HEK293 (cell line): ENCODE results near the gene DYNC2I2.

ENCODE experiments used
- CTCF ChIA-PET: fragments of 350-600 bp; formaldehyde crosslinking; extraction: SDS; loops from one replicate; lab custom pipeline; 2021; ENCODE audit warnings: antibody characterized with exemption; lab: Yijun Ruan, JAX
- POLR2A ChIA-PET: fragments of 300-600 bp; formaldehyde crosslinking; extraction: SDS; loops from one replicate; lab custom pipeline; 2020; ENCODE audit warnings: antibody characterized with exemption, inconsistent platforms; lab: Yijun Ruan, JAX
- H3K27ac ChIP-seq: fragments of 200-500 bp; sonication (Bioruptor generic); 2 replicates; pipeline ENCODE4 v1.5.1; 2014; ENCODE audit warnings: low read depth, low read length, control low read depth, inconsistent platforms; ENCODE audit errors: extremely low read depth
- H3K36me3 ChIP-seq, 2 experiments: fragments of 200-500 bp in 1 of 2; sonication (Bioruptor generic) in 1 of 2; 1 replicate in 1 of 2; 2 replicates in 1 of 2; pipeline ENCODE4 v1.5.1; 2014 to 2017; ENCODE audit warnings: inconsistent platforms in 2 of 2, low read length in 2 of 2; ENCODE audit not compliant: control insufficient read depth in 2 of 2, insufficient read depth in 1 of 2
- H3K4me1 ChIP-seq: fragments of 200-500 bp; sonication (Bioruptor generic); 2 replicates; pipeline ENCODE4 v1.5.1; 2014; ENCODE audit warnings: mild to moderate bottlenecking, low read length, inconsistent platforms; ENCODE audit not compliant: control insufficient read depth, insufficient read depth
- H3K4me3 ChIP-seq: 2 replicates; pipeline ENCODE4 v1.5.1; 2011; ENCODE audit warnings: low read depth, mild to moderate bottlenecking, control low read depth, low read length, moderate library complexity
- H3K9me3 ChIP-seq: fragments of 200-500 bp; sonication (Bioruptor generic); 2 replicates; pipeline ENCODE4 v1.5.1; 2014; ENCODE audit warnings: low read depth, low read length, inconsistent platforms; ENCODE audit not compliant: control insufficient read depth, insufficient read depth
- GFI1B ChIP-seq: fragments of 450-650 bp; formaldehyde crosslinking; IDR thresholded peaks from 2 replicates; pipeline ENCODE4 v1.5.1; 2016; ENCODE audit warnings: missing biosample characterization, missing genetic modification characterization
- KLF10 ChIP-seq: fragments of 450-650 bp; IDR thresholded peaks from 2 replicates; pipeline ENCODE4 v1.5.1; 2018; ENCODE audit warnings: missing biosample characterization, mild to moderate bottlenecking, missing genetic modification characterization
- SCRT1 ChIP-seq: fragments of 450-650 bp; formaldehyde crosslinking; IDR thresholded peaks from 2 replicates; pipeline ENCODE4 v1.5.1; 2016; ENCODE audit warnings: missing biosample characterization, missing genetic modification characterization, borderline replicate concordance
- ZBTB17 ChIP-seq: fragments of 450-650 bp; formaldehyde crosslinking; IDR thresholded peaks from 2 replicates; pipeline ENCODE4 v1.5.1; 2016; ENCODE audit warnings: missing biosample characterization, missing genetic modification characterization
- ZNF132 ChIP-seq: fragments of 450-650 bp; formaldehyde crosslinking; IDR thresholded peaks from 2 replicates; pipeline ENCODE4 v1.5.1; 2017; ENCODE audit warnings: missing biosample characterization, missing genetic modification characterization, borderline replicate concordance
- ZNF16 ChIP-seq: fragments of 450-650 bp; formaldehyde crosslinking; IDR thresholded peaks from 2 replicates; pipeline ENCODE4 v1.5.1; 2016; ENCODE audit warnings: low read depth, missing biosample characterization, missing genetic modification characterization
- ZNF2 ChIP-seq: fragments of 450-650 bp; formaldehyde crosslinking; IDR thresholded peaks from 2 replicates; pipeline ENCODE4 v1.5.1; 2016; ENCODE audit warnings: missing biosample characterization, missing genetic modification characterization
- ZNF274 ChIP-seq, 2 experiments: fragments of 200-500 bp in 1 of 2; fragments of 450-650 bp in 1 of 2; sonication (Bioruptor generic) in 1 of 2; formaldehyde crosslinking in 1 of 2; IDR thresholded peaks; 2 replicates each; pipeline versions ENCODE4 v1.5.1 to v1.6.1; 2014 to 2016; ENCODE audit warnings: borderline replicate concordance in 1 of 2, inconsistent platforms in 1 of 2, low read length in 1 of 2, missing biosample characterization in 1 of 2, missing genetic modification characterization in 1 of 2
- ZNF341 ChIP-seq: fragments of 450-650 bp; formaldehyde crosslinking; IDR thresholded peaks from 2 replicates; pipeline ENCODE4; 2016; ENCODE audit warnings: low read depth, missing biosample characterization, missing genetic modification characterization
- ZNF426 ChIP-seq: fragments of 450-650 bp; formaldehyde crosslinking; IDR thresholded peaks from 2 replicates; pipeline ENCODE4 v1.5.1; 2017; ENCODE audit warnings: missing biosample characterization, missing genetic modification characterization, mild to moderate bottlenecking, inconsistent platforms, moderate library complexity
- ZNF433 ChIP-seq: fragments of 450-650 bp; formaldehyde crosslinking; IDR thresholded peaks from 2 replicates; pipeline ENCODE4 v1.5.1; 2016; ENCODE audit warnings: missing biosample characterization, missing genetic modification characterization, low read depth
- ZNF521 ChIP-seq: fragments of 450-650 bp; formaldehyde crosslinking; IDR thresholded peaks from 2 replicates; pipeline ENCODE4 v1.5.1; 2017; ENCODE audit warnings: missing biosample characterization, mild to moderate bottlenecking, missing genetic modification characterization
- ZNF549 ChIP-seq: fragments of 450-650 bp; IDR thresholded peaks from 2 replicates; pipeline ENCODE4 v1.5.1; 2018; ENCODE audit warnings: missing biosample characterization, missing genetic modification characterization, mild to moderate bottlenecking, inconsistent platforms, moderate library complexity
- ZNF624 ChIP-seq: fragments of 450-650 bp; formaldehyde crosslinking; IDR thresholded peaks from 2 replicates; pipeline ENCODE4 v1.5.1; 2017; ENCODE audit warnings: missing biosample characterization, missing genetic modification characterization
- ZNF658 ChIP-seq: fragments of 450-650 bp; formaldehyde crosslinking; IDR thresholded peaks from 2 replicates; pipeline ENCODE4; 2016; ENCODE audit warnings: missing biosample characterization, missing genetic modification characterization
- TF ChIP-seq, protein P1 (sequence below): fragments of 450-650 bp; formaldehyde crosslinking; IDR thresholded peaks from 2 replicates; pipeline ENCODE4 v1.5.1; 2016; ENCODE audit warnings: missing biosample characterization, missing genetic modification characterization
- TF ChIP-seq, protein P2 (sequence below): fragments of 450-650 bp; formaldehyde crosslinking; IDR thresholded peaks from 2 replicates; pipeline ENCODE4 v1.5.1; 2016; ENCODE audit warnings: missing biosample characterization, missing genetic modification characterization
- TF ChIP-seq, protein P3 (sequence below): fragments of 450-650 bp; formaldehyde crosslinking; IDR thresholded peaks from 2 replicates; pipeline ENCODE4 v1.5.1; 2016; ENCODE audit warnings: missing biosample characterization, missing genetic modification characterization, borderline replicate concordance
- TF ChIP-seq, protein P4 (sequence below): fragments of 450-650 bp; formaldehyde crosslinking; IDR thresholded peaks from 2 replicates; pipeline ENCODE4 v1.5.1; 2016; ENCODE audit warnings: missing biosample characterization, missing genetic modification characterization
- TF ChIP-seq, protein P5 (sequence below): fragments of 450-650 bp; formaldehyde crosslinking; conservative IDR thresholded peaks from 2 replicates; pipeline ENCODE4 v1.5.1; 2016; ENCODE audit warnings: low read depth, missing biosample characterization, missing genetic modification characterization

Gene DYNC2I2

DNA sequence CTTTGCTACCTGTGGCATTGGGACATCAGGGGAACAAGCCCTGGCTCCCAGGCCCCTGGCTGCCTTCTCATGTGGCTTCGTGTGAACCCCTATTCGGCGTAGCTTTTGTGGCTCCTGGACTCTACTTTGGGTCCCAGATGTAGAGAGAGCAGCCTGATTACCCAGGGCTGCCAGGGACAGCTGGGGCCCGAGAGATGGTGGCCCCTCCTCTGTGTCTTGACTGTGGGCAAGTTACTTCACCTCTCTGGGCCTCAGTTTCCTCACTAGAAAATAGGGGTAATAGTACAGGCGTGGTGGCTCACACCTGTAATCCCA is 47.7 kb upstream of the DYNC2I2 start:
- H3K4me3 ChIP-seq: no peak overlapping the region
- H3K27ac ChIP-seq: no peak overlapping the region; the same call in 1 of the 2 replicates
- H3K36me3 ChIP-seq: peaks cover 0 to 27% of the 10 kb centered on the region in 2 experiments; a peak in 2 of 3 replicates
- H3K4me1 ChIP-seq: no peaks in the 10 kb centered on the region
- CTCF ChIA-PET: interaction anchor here (0.7 to 1.4 kb wide), 3 partner anchors 13 to 69 kb away, joined by 3 read pairs; no protein-coding TSS in a partner anchor
- H3K9me3 ChIP-seq: no peaks in the 10 kb centered on the region
- TF ChIP-seq SCRT1 (tag by site-specific recombination): 0 out of 2 replicates have a peak, but pooled peaks have one; percentile 12
- no peak for TF ChIP-seq GFI1B (tag by site-specific recombination)
- no peak for TF ChIP-seq ZNF433
- POLR2A ChIA-PET: interaction anchor here (1.2 to 3.7 kb wide), 2 partner anchors 18 to 20 kb away, joined by 3 to 22 read pairs; partner anchors contain the start of gene ZDHHC12

DNA sequence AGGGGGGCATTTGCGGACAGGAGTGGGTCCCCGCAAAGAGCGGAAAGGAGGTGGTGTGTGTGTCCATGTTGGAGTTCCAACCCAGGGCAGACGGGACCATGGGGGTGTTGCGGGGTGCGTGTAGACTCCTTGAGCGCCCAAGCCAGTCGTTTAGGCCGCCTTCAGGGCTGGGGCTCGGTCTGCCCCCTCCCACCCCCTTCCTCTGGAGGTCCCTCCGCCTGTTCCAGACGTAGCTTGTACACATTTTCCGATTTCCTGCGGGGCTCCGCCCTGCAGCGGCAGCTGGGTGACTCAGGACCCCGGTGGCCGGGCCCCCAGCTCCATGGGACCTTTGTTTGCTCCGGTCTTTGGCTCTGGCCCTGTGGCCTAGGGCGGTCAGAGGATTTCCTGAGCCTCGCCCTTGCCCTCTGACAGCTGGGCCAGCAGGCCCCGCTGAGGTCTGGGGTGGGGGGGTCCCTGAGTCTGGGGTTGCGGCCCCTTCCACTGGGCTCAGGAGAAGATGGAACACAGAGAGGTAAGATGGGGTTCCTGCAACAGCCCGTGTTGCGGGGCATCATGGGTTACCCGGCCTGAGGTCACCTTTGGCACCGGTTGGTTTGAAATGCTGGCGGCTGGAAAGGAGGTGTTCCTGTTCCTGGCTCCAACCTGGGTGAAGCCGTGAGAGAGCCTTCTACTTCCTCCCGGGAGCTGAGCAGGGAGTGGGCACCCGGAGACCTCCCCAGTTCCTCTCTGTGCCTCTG is 47.1 kb upstream of the DYNC2I2 start:
- ChIA-PET CTCF (interaction anchor here (1.3 to 1.4 kb wide), 2 partner anchors 13 to 69 kb away, joined by 3 read pairs; no protein-coding TSS in a partner anchor), POLR2A (interaction anchor here (0.6 to 3.7 kb wide), 3 partner anchors 15 to 82 kb away, joined by 3 to 22 read pairs (median 4); partner anchors contain the start of genes SET and ZDHHC12)
- H3K27ac ChIP-seq: peak overlapping the region; percentile 80; the same call in 1 of the 2 replicates
- TF ChIP-seq, protein P1, sequence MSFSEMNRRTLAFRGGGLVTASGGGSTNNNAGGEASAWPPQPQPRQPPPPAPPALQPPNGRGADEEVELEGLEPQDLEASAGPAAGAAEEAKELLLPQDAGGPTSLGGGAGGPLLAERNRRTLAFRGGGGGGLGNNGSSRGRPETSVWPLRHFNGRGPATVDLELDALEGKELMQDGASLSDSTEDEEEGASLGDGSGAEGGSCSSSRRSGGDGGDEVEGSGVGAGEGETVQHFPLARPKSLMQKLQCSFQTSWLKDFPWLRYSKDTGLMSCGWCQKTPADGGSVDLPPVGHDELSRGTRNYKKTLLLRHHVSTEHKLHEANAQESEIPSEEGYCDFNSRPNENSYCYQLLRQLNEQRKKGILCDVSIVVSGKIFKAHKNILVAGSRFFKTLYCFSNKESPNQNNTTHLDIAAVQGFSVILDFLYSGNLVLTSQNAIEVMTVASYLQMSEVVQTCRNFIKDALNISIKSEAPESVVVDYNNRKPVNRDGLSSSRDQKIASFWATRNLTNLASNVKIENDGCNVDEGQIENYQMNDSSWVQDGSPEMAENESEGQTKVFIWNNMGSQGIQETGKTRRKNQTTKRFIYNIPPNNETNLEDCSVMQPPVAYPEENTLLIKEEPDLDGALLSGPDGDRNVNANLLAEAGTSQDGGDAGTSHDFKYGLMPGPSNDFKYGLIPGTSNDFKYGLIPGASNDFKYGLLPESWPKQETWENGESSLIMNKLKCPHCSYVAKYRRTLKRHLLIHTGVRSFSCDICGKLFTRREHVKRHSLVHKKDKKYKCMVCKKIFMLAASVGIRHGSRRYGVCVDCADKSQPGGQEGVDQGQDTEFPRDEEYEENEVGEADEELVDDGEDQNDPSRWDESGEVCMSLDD: no peak
- TF ChIP-seq, protein P2, sequence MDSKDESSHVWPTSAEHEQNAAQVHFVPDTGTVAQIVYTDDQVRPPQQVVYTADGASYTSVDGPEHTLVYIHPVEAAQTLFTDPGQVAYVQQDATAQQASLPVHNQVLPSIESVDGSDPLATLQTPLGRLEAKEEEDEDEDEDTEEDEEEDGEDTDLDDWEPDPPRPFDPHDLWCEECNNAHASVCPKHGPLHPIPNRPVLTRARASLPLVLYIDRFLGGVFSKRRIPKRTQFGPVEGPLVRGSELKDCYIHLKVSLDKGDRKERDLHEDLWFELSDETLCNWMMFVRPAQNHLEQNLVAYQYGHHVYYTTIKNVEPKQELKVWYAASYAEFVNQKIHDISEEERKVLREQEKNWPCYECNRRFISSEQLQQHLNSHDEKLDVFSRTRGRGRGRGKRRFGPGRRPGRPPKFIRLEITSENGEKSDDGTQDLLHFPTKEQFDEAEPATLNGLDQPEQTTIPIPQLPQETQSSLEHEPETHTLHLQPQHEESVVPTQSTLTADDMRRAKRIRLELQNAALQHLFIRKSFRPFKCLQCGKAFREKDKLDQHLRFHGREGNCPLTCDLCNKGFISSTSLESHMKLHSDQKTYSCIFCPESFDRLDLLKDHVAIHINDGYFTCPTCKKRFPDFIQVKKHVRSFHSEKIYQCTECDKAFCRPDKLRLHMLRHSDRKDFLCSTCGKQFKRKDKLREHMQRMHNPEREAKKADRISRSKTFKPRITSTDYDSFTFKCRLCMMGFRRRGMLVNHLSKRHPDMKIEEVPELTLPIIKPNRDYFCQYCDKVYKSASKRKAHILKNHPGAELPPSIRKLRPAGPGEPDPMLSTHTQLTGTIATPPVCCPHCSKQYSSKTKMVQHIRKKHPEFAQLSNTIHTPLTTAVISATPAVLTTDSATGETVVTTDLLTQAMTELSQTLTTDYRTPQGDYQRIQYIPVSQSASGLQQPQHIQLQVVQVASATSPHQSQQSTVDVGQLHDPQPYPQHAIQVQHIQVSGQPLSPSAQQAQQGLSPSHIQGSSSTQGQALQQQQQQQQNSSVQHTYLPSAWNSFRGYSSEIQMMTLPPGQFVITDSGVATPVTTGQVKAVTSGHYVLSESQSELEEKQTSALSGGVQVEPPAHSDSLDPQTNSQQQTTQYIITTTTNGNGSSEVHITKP: 0 out of 2 replicates have a peak, but pooled peaks have one; percentile 49
- TF ChIP-seq ZNF549 (tag by site-specific recombination) (no peak), ZNF624 (no peak), ZNF2 (tag by site-specific recombination) (no peak), ZBTB17 (0 out of 2 replicates have a peak, but pooled peaks have one; percentile 4), ZNF341 (tag by site-specific recombination) (no peak), ZNF132 (no peak), ZNF521 (no peak), KLF10 (tag by site-specific recombination) (no peak), ZNF658 (tag by site-specific recombination) (no peak), ZNF16 (tag by site-specific recombination) (no peak), ZNF426 (tag by site-specific recombination) (no peak), ZNF274 (IDR thresholded peaks at IDR 0.05; ENCODE audit: low read length) (no peak), ZNF274 (tag by site-specific recombination; IDR thresholded peaks at IDR 0.05; ENCODE audit: borderline replicate concordance) (no peak)
- TF ChIP-seq, protein P3, sequence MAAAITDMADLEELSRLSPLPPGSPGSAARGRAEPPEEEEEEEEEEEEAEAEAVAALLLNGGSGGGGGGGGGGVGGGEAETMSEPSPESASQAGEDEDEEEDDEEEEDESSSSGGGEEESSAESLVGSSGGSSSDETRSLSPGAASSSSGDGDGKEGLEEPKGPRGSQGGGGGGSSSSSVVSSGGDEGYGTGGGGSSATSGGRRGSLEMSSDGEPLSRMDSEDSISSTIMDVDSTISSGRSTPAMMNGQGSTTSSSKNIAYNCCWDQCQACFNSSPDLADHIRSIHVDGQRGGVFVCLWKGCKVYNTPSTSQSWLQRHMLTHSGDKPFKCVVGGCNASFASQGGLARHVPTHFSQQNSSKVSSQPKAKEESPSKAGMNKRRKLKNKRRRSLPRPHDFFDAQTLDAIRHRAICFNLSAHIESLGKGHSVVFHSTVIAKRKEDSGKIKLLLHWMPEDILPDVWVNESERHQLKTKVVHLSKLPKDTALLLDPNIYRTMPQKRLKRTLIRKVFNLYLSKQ (tag by site-specific recombination): no peak
- TF ChIP-seq, protein P4, sequence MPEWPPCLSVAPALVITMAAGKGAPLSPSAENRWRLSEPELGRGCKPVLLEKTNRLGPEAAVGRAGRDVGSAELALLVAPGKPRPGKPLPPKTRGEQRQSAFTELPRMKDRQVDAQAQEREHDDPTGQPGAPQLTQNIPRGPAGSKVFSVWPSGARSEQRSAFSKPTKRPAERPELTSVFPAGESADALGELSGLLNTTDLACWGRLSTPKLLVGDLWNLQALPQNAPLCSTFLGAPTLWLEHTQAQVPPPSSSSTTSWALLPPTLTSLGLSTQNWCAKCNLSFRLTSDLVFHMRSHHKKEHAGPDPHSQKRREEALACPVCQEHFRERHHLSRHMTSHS (tag by site-specific recombination): no peak
- TF ChIP-seq, protein P5, sequence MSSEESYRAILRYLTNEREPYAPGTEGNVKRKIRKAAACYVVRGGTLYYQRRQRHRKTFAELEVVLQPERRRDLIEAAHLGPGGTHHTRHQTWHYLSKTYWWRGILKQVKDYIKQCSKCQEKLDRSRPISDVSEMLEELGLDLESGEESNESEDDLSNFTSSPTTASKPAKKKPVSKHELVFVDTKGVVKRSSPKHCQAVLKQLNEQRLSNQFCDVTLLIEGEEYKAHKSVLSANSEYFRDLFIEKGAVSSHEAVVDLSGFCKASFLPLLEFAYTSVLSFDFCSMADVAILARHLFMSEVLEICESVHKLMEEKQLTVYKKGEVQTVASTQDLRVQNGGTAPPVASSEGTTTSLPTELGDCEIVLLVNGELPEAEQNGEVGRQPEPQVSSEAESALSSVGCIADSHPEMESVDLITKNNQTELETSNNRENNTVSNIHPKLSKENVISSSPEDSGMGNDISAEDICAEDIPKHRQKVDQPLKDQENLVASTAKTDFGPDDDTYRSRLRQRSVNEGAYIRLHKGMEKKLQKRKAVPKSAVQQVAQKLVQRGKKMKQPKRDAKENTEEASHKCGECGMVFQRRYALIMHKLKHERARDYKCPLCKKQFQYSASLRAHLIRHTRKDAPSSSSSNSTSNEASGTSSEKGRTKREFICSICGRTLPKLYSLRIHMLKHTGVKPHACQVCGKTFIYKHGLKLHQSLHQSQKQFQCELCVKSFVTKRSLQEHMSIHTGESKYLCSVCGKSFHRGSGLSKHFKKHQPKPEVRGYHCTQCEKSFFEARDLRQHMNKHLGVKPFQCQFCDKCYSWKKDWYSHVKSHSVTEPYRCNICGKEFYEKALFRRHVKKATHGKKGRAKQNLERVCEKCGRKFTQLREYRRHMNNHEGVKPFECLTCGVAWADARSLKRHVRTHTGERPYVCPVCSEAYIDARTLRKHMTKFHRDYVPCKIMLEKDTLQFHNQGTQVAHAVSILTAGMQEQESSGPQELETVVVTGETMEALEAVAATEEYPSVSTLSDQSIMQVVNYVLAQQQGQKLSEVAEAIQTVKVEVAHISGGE: no peak

More for the DNA sequence above, 47.1 kb upstream of the DYNC2I2 start:
- Histone ChIP-seq H3K4me1 (no peaks in the 10 kb centered on the region), H3K4me3 (peak overlapping the region; percentile 79), H3K9me3 (no peaks in the 10 kb centered on the region), H3K36me3 (peaks cover 0 to 27% of the 10 kb centered on the region in 2 experiments; a peak in 2 of 3 replicates)
